Thoracic aorta (tissue), 2 donors: ENCODE data around the gene ZMYND8. TPM values are rescaled to one million over a fixed set of nuclear protein-coding genes. Genes with fewer than 3 reads are reported as not detected.

Source experiments
- ATAC-seq: fragments of 150-250 bp; one replicate; pipeline ENCODE4 v1.8.0; 2017; ENCODE audit warnings: low read depth; ENCODE audit not compliant: insufficient number of reproducible peaks, low FRiP score
- DNase-seq: peaks from one replicate; pipeline ENCODE4 v3.0.0-alpha.2; 2020; ENCODE audit warnings: low spot score
- H3K27ac ChIP-seq, 2 donors: fragments of 200-600 bp; sonication (generic); 1 replicate in 1 of 2; 2 replicates in 1 of 2; pipeline ENCODE4 v1.5.1; 2016; ENCODE audit warnings: mild to moderate bottlenecking in 2 of 2, moderate library complexity in 2 of 2
- H3K27me3 ChIP-seq: fragments of 200-600 bp; sonication (generic); replicated peaks from 2 replicates; pipeline ENCODE4 v1.6.0; 2016; ENCODE audit warnings: mild to moderate bottlenecking; ENCODE audit not compliant: insufficient read depth
- H3K36me3 ChIP-seq: fragments of 200-600 bp; sonication (generic); one replicate; pipeline ENCODE4 v1.5.1; 2016
- H3K4me1 ChIP-seq, 2 donors: fragments of 200-600 bp; sonication (generic); 1 replicate in 1 of 2; 2 replicates in 1 of 2; pipeline versions ENCODE4 v1.5.1 to v1.6.0; 2016; ENCODE audit warnings: low read depth in 2 of 2, mild to moderate bottlenecking in 1 of 2; ENCODE audit not compliant: control insufficient read depth in 1 of 2
- H3K4me3 ChIP-seq: fragments of 200-600 bp; sonication (generic); 2 replicates; pipeline ENCODE4 v1.5.1; 2016; ENCODE audit warnings: mild to moderate bottlenecking
- H3K9me3 ChIP-seq: fragments of 200-600 bp; sonication (generic); 2 replicates; pipeline ENCODE4 v1.5.1; 2016
- CTCF ChIP-seq: fragments of 200-600 bp; sonication (generic); IDR thresholded peaks from one replicate; pipeline ENCODE4 v1.5.1; 2019; ENCODE audit warnings: antibody characterized with exemption
- total RNA-seq, 2 donors: library from RNA; depleted of rRNA; stranded (reverse); fragments of >200 nt; gene quantifications; one replicate each; pipeline versions ENCODE4 v1.1.0 to v1.2.3, GENCODE V29; 2016

The ZMYND8 gene
- total RNA-seq, 2 donors from 2014 or later = 17.9 to 27.2 TPM

- Histone ChIP-seq H3K4me3 (no peak overlapping the region), H3K9me3 (no peaks in the 10 kb centered on the region), H3K27me3 (no peaks in the 10 kb centered on the region), H3K4me1 (peaks cover 42 to 93% of the 10 kb centered on the region in 2 donors), H3K36me3 (no peaks in the 10 kb centered on the region), H3K27ac (peak overlapping the region; percentile 78 to 88)
- no peak for DNase-seq
- no peak for ATAC-seq
- no peak for TF ChIP-seq CTCF
These were observed 23.9 kb downstream of the ZMYND8 start for GRCh38 chr20:47332381-47333206.

GRCh38 chr20:47330933-47331708, 25.4 kb downstream of the ZMYND8 start:
- H3K4me1 ChIP-seq = peaks cover 37 to 98% of the 10 kb centered on the region in 2 donors
- ATAC-seq (peak; percentile 29), DNase-seq (no peak)

GRCh38 chr20:47330071-47330470, 26.4 kb downstream of the ZMYND8 start:
- H3K4me3 ChIP-seq = no peak overlapping the region
- no peaks in the 10 kb centered on the region for H3K36me3 ChIP-seq
- H3K9me3 ChIP-seq = no peaks in the 10 kb centered on the region
- peaks cover 31 to 89% of the 10 kb centered on the region in 2 donors for H3K4me1 ChIP-seq
- DNase-seq = no peak
- ATAC-seq = no peak
- no peaks in the 10 kb centered on the region for H3K27me3 ChIP-seq
- TF ChIP-seq CTCF = no peak
- H3K27ac ChIP-seq = peak overlapping the region; percentile 78 to 88

More at GRCh38 chr20:47330933-47331708, 25.4 kb downstream of the ZMYND8 start:
- Histone ChIP-seq H3K27ac (peak overlapping the region; percentile 78 to 88), H3K4me3 (no peak overlapping the region), H3K9me3 (no peaks in the 10 kb centered on the region), H3K27me3 (no peaks in the 10 kb centered on the region), H3K36me3 (no peaks in the 10 kb centered on the region)
- no peak for TF ChIP-seq CTCF

- Histone ChIP-seq H3K4me1 (peaks cover 22 to 69% of the 10 kb centered on the region in 2 donors), H3K36me3 (no peaks in the 10 kb centered on the region), H3K27ac (peak overlapping the region; percentile 78 to 88), H3K9me3 (no peaks in the 10 kb centered on the region), H3K4me3 (no peak overlapping the region), H3K27me3 (no peaks in the 10 kb centered on the region)
- ATAC-seq (no peak), DNase-seq (no peak)
- TF ChIP-seq CTCF = no peak
These were observed 28.4 kb downstream of the ZMYND8 start for GRCh38 chr20:47328129-47328528.

- Histone ChIP-seq H3K27me3 (no peaks in the 10 kb centered on the region), H3K4me1 (peaks cover 19 to 65% of the 10 kb centered on the region in 2 donors), H3K4me3 (no peak overlapping the region), H3K27ac (peak overlapping the region; percentile 78 to 88), H3K9me3 (no peaks in the 10 kb centered on the region), H3K36me3 (no peaks in the 10 kb centered on the region)
- DNase-seq = no peak
- ATAC-seq = no peak
- no peak for TF ChIP-seq CTCF
These were observed 28.8 kb downstream of the ZMYND8 start for GRCh38 chr20:47327711-47328110.
